Activated CD4-positive, alpha-beta T cell treated with anti-CD3 and anti-CD28 coated beads, Interleukin-2, amount 10 ng/mL, durations not matched to agents 7 days and 5 days (primary cell): Measurements from ENCODE around the gene SSH3. TPM values are rescaled to one million over a fixed set of nuclear protein-coding genes. Genes with fewer than 3 reads are reported as not detected.
"Not testable (repeated sequence)": the region's sequence is repeated elsewhere in the genome, so short reads cannot be mapped to it uniquely, and the experiment has no call there.

Experiments
- CTCF ChIA-PET: fragments of 350-600 bp; sonication (Branson Sonifier 250); formaldehyde crosslinking; loops from one replicate; lab custom pipeline; 2021; ENCODE audit warnings: antibody characterized with exemption; lab: Charles Lee
- POLR2A ChIA-PET: fragments of 350-600 bp; sonication (Branson Sonifier 250); formaldehyde crosslinking; loops from one replicate; lab custom pipeline; 2021; ENCODE audit warnings: antibody characterized with exemption; lab: Charles Lee
- DNase-seq: peaks from one replicate; pipeline ENCODE4 v3.0.0-alpha.2; 2020
- H3K27ac Mint-ChIP-seq: one replicate; pipeline ENCODE4 v1.8.0; 2021; ENCODE audit warnings: mild to moderate bottlenecking, moderate library complexity, mixed read lengths
- H3K27me3 Mint-ChIP-seq: one replicate; pipeline ENCODE4 v1.8.0; 2021; ENCODE audit warnings: mixed read lengths
- H3K36me3 Mint-ChIP-seq: one replicate; pipeline ENCODE4 v1.8.0; 2021; ENCODE audit warnings: low read depth, mixed read lengths
- H3K4me1 Mint-ChIP-seq: one replicate; pipeline ENCODE4 v1.8.0; 2021; ENCODE audit warnings: mixed read lengths
- H3K4me3 Mint-ChIP-seq: one replicate; pipeline ENCODE4 v1.8.0; 2021; ENCODE audit warnings: mild to moderate bottlenecking, moderate library complexity, mixed read lengths
- H3K9me3 Mint-ChIP-seq: one replicate; pipeline ENCODE4 v1.8.0; 2021; ENCODE audit warnings: mixed read lengths
- total RNA-seq, 2 experiments: library from RNA; stranded (reverse); gene quantifications; one replicate each; pipeline ENCODE4 v1.2.3, GENCODE V29; 2021

Gene SSH3, protein sequence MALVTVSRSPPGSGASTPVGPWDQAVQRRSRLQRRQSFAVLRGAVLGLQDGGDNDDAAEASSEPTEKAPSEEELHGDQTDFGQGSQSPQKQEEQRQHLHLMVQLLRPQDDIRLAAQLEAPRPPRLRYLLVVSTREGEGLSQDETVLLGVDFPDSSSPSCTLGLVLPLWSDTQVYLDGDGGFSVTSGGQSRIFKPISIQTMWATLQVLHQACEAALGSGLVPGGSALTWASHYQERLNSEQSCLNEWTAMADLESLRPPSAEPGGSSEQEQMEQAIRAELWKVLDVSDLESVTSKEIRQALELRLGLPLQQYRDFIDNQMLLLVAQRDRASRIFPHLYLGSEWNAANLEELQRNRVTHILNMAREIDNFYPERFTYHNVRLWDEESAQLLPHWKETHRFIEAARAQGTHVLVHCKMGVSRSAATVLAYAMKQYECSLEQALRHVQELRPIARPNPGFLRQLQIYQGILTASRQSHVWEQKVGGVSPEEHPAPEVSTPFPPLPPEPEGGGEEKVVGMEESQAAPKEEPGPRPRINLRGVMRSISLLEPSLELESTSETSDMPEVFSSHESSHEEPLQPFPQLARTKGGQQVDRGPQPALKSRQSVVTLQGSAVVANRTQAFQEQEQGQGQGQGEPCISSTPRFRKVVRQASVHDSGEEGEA
- total RNA-seq: 1 to 10 TPM; 8.2 to 9.6 TPM

DNA sequence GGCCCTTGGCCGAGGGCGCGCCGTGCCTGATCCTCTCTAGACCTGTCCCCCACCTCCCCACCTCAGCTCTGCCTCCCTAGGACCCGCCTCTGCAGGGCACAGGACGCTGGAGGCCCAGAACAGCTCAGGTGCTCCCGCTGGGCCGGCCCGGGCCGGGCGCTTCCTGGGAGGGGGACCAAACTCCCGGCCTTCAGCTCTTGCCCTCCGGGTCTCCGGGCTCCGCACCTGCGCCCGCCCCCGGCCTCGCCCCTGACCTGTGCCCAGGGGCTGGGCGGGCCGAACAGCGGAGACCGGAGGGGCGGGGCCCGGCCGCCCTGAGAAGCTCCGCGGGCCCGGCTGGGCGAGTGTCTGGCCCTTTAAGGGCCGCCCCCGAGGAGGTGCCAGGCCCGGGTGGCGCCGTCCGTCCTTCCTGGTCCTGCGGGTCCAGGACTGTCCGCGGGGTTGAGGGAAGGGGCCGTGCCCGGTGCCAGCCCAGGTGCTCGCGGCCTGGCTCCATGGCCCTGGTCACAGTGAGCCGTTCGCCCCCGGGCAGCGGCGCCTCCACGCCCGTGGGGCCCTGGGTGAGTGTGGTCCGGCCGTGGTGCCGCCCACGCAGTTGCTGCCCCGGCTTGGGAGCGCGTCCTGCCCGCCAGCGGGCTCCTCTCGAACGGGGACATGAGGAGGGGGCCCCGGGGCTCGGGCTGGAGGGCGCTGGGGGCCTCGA, at the start of gene SSH3:
Gene SSH3, plus strand, starts transcription at position 399 of the 703 bp plus-strand sequence. Its CDS starts 96 bp downstream, at position 495.
- Mint-ChIP-seq H3K4me3 (peak within 1 kb of the TSS; percentile 43), H3K4me1 (peaks cover 13% of the 10 kb centered on the region), H3K27me3 (no peaks in the 10 kb centered on the region), H3K27ac (no peak within 1 kb of the TSS), H3K9me3 (no peaks in the 10 kb centered on the region), H3K36me3 (peaks cover 22% of the 10 kb centered on the region)
- POLR2A ChIA-PET: interaction anchor here (1.5 kb wide), 1 partner anchor 25 kb away, joined by 5 read pairs; no protein-coding TSS in a partner anchor
- no peak for DNase-seq
- CTCF ChIA-PET: interaction anchor here (0.7 to 3.7 kb wide), 17 partner anchors 8 to 245 kb away, joined by 3 to 18 read pairs (median 4); partner anchors contain the start of genes ANKRD13D, GRK2 and PPP1CA

DNA sequence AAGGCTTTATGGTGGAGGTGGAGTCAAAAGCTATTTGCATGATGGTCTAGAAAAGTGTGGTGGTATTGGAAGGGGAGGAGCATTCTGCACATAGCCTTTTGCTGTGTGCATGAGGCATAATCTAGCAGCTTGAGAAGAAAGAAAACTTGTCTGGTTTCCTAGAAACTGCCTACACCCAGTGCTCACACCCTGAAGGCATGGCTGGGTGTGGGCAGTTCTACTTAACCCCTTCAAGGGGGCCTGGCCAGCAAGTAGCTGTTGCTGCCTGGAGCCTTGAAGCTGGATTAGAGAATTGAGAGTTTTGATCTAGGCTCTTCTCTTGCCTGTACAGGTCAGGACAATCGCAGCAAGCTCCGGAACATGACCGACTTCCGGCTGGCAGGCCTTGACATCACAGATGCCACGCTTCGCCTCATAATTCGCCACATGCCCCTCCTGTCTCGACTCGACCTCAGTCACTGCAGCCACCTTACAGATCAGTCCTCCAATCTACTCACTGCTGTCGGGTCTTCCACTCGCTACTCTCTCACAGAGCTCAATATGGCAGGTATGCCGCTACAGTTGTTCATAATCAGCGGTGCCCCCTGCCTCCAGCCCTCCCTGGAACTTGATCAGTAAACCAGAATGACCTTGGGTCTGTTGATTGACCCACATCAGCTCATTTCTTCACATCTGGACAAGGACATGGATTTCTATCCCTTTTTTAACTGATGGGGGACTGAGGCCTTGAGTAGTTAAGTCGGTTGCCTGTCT, 49.3 kb upstream of the SSH3 start:
- H3K36me3 Mint-ChIP-seq: peaks cover 69% of the 10 kb centered on the region

GRCh38 chr11:67254798-67255197, 48.5 kb upstream of the SSH3 start:
- peaks cover 62% of the 10 kb centered on the region for H3K36me3 Mint-ChIP-seq
- ChIA-PET POLR2A (no interaction called here), CTCF (interaction anchor here (0.6 to 3.3 kb wide), 4 partner anchors 10 to 119 kb away, joined by 3 to 15 read pairs (median 4); partner anchors contain the start of gene CLCF1)
- H3K4me1 Mint-ChIP-seq: peaks cover 44% of the 10 kb centered on the region
- no peak overlapping the region for H3K4me3 Mint-ChIP-seq
- no peaks in the 10 kb centered on the region for H3K9me3 Mint-ChIP-seq
- H3K27me3 Mint-ChIP-seq: no peaks in the 10 kb centered on the region
- peak overlapping the region; percentile 33 for H3K27ac Mint-ChIP-seq
- DNase-seq: no peak

More for the DNA sequence above, 49.3 kb upstream of the SSH3 start:
- H3K27me3 Mint-ChIP-seq: no peaks in the 10 kb centered on the region
- no peaks in the 10 kb centered on the region for H3K9me3 Mint-ChIP-seq
- no peak overlapping the region for H3K4me3 Mint-ChIP-seq
- POLR2A ChIA-PET: no interaction called here
- DNase-seq: no peak
- CTCF ChIA-PET: interaction anchor here (0.8 to 3.5 kb wide), 9 partner anchors 9 to 128 kb away, joined by 3 to 32 read pairs (median 4); partner anchors contain the start of gene CLCF1
- H3K27ac Mint-ChIP-seq: peak overlapping the region; percentile 34
- H3K4me1 Mint-ChIP-seq: peaks cover 44% of the 10 kb centered on the region

DNA sequence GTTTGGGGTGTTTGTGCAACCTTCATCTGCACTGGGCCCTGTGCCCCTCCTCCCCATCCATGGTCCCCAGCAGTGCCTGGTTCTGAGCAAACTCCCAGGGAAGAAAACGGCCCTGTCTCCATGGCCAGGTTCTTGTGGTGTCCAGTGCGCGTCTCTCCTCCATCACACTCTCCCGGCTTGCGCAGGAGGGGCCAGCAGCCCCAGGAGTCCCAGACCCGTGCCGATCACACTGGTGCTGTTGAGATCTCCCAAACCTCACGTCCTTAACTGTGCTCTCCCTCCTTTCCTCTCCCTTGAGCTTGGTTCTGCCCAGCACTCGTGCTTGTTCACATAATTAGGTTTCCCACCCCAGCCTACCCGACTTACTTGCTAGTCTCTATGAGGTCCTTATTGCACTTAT, 48.0 kb upstream of the SSH3 start:
- Mint-ChIP-seq H3K27me3 (no peaks in the 10 kb centered on the region), H3K36me3 (peaks cover 60% of the 10 kb centered on the region)
- POLR2A ChIA-PET: no interaction called here

GRCh38 chr11:67255864-67256263, 47.5 kb upstream of the SSH3 start:
- Mint-ChIP-seq H3K36me3 (peaks cover 56% of the 10 kb centered on the region), H3K27me3 (no peaks in the 10 kb centered on the region), H3K27ac (peak overlapping the region; percentile 54), H3K4me1 (peaks cover 44% of the 10 kb centered on the region), H3K4me3 (no peak overlapping the region), H3K9me3 (no peaks in the 10 kb centered on the region)
- no peak for DNase-seq
- ChIA-PET POLR2A (no interaction called here), CTCF (interaction anchor here (0.6 to 1.4 kb wide), 2 partner anchors 9 to 125 kb away, joined by 3 to 4 read pairs; no protein-coding TSS in a partner anchor)

More for the DNA sequence above, 48.0 kb upstream of the SSH3 start:
- no peak for DNase-seq
- CTCF ChIA-PET: interaction anchor here (0.6 to 3.3 kb wide), 4 partner anchors 10 to 125 kb away, joined by 3 to 15 read pairs (median 4); no protein-coding TSS in a partner anchor
- Mint-ChIP-seq H3K9me3 (no peaks in the 10 kb centered on the region), H3K4me3 (no peak overlapping the region), H3K27ac (peak overlapping the region; percentile 54), H3K4me1 (peaks cover 45% of the 10 kb centered on the region)

GRCh38 chr11:67256477-67257135, 46.7 kb upstream of the SSH3 start:
- H3K4me3 Mint-ChIP-seq: no peak overlapping the region
- POLR2A ChIA-PET: no interaction called here
- peaks cover 44% of the 10 kb centered on the region for H3K4me1 Mint-ChIP-seq

DNA sequence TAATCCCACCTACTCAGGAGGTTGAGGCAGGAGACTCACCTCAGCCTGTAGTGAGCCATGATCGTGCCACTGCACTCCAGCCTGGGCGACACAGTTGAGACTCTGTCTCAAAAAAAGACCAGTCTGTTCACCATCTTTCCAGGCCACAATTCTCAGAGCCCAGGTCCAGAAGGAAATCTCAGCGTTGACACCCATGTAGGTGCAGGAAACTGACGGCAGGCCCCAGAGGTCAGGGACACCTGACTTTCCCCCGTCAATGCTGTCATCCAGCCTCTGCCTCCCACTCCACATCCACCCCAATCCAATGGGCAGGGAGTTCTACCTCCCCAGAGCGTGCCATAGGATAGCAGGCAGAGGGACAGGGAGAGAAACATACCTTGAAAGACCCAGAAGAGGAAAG, 42.9 kb upstream of the SSH3 start:
- no peak for DNase-seq
- Mint-ChIP-seq H3K27me3 (no peaks in the 10 kb centered on the region), H3K36me3 (peaks cover 18% of the 10 kb centered on the region), H3K4me1 (peaks cover 46% of the 10 kb centered on the region), H3K4me3 (peak overlapping the region; percentile 29), H3K9me3 (no peaks in the 10 kb centered on the region), H3K27ac (no peak overlapping the region)
- ChIA-PET CTCF (no interaction called here), POLR2A (no interaction called here)

More at GRCh38 chr11:67256477-67257135, 46.7 kb upstream of the SSH3 start:
- CTCF ChIA-PET: interaction anchor here (0.6 kb wide), 3 partner anchors 66 to 725 kb away, joined by 3 read pairs; partner anchors contain the start of gene PPP1CA
- DNase-seq: no peak
- Mint-ChIP-seq H3K36me3 (peaks cover 48% of the 10 kb centered on the region), H3K27me3 (no peaks in the 10 kb centered on the region), H3K27ac (no peak overlapping the region), H3K9me3 (no peaks in the 10 kb centered on the region)

DNA sequence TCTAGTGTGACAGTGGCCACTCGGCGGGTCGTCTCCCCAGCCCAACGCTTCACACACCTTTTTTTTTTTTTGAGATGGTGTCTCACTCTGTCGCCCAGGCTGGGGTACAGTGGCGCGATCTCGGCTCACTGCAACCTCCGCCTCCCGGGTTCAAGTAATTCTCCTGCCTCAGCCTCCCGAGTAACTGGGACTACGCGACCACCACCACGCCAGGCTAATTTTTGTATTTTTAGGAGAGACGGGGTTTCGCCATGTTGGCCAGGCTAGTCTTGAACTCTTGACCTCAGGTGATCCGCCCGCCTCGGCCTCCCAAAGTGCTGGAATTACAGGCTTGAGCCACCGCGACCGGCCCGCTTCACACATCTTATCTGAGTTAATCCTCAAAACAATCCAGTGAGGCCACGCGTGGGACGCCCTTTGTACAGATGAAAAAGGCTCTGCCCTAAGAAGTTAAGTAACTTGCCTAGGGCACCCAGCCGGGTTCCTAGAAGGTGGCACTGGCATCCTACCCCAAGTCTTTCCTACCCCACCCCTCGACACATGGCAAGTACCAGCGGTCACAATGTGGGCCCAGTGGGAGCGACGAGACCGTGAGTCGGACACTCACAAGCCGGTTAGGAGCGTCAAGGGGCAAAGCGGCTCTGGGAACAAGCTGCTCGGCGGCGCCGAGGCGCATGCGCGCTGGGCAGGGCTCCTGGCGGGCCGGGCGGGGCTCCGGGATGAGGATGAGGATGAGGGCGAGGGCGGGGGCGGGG, 42.3 kb upstream of the SSH3 start:
- H3K27ac Mint-ChIP-seq, H3K9me3 Mint-ChIP-seq, H3K27me3 Mint-ChIP-seq, POLR2A ChIA-PET: not testable (repeated sequence)
- Mint-ChIP-seq H3K4me3 (peak overlapping the region; percentile 60), H3K4me1 (peaks cover 50% of the 10 kb centered on the region), H3K36me3 (peaks cover 12% of the 10 kb centered on the region)
- CTCF ChIA-PET: interaction anchor here (0.8 to 4.9 kb wide), 14 partner anchors 9 to 110 kb away, joined by 3 to 72 read pairs (median 6); partner anchors contain the start of gene POLD4
- DNase-seq: peak; percentile 51

DNA sequence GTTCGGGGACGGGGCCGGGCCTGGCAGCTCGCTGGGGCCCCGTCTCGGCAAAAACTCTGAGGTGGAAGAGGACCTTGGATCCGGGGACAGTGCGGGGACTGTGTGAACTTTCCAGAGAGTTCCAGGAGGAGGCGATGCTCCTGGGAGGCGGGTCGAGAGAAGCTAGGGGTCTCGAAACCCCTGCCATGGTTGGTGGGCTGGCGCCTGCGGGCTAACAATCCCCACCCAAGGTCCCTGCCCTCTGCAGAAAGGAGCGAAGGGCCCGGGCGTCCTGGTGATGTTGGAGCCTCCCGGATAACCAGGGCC, 41.7 kb upstream of the SSH3 start:
- no peak overlapping the region for H3K27ac Mint-ChIP-seq
- H3K4me3 Mint-ChIP-seq: no peak overlapping the region
- DNase-seq: no peak
- POLR2A ChIA-PET: interaction anchor here (0.9 kb wide), 1 partner anchor 22 kb away, joined by 7 read pairs; no protein-coding TSS in a partner anchor
- no peaks in the 10 kb centered on the region for H3K9me3 Mint-ChIP-seq
- peaks cover 51% of the 10 kb centered on the region for H3K4me1 Mint-ChIP-seq
- peaks cover 7% of the 10 kb centered on the region for H3K36me3 Mint-ChIP-seq
- CTCF ChIA-PET: interaction anchor here (0.8 to 4.9 kb wide), 18 partner anchors 9 to 110 kb away, joined by 3 to 72 read pairs (median 6); partner anchors contain the start of genes ANKRD13D, POLD4 and SSH3
- no peaks in the 10 kb centered on the region for H3K27me3 Mint-ChIP-seq

GRCh38 chr11:67261946-67262681, 41.2 kb upstream of the SSH3 start:
- H3K9me3 Mint-ChIP-seq: no peaks in the 10 kb centered on the region
- peak overlapping the region; percentile 41 for H3K4me3 Mint-ChIP-seq
- no peak for DNase-seq
- H3K4me1 Mint-ChIP-seq: peaks cover 51% of the 10 kb centered on the region
- H3K27ac Mint-ChIP-seq: peak overlapping the region; percentile 74
- ChIA-PET CTCF (interaction anchor here (0.8 to 4.9 kb wide), 24 partner anchors 9 to 140 kb away, joined by 3 to 72 read pairs (median 5); partner anchors contain the start of genes ANKRD13D, POLD4, PPP1CA and SSH3), POLR2A (interaction anchor here (0.6 to 0.9 kb wide), 2 partner anchors 22 to 113 kb away, joined by 4 to 7 read pairs; no protein-coding TSS in a partner anchor)
- no peaks in the 10 kb centered on the region for H3K27me3 Mint-ChIP-seq
- peaks cover 4% of the 10 kb centered on the region for H3K36me3 Mint-ChIP-seq
